Mucosa of rectum (tissue), 2 donors: ENCODE measurements around the gene EXOC6.

Experiments
- H3K27ac ChIP-seq, 2 donors: one replicate each; pipeline ENCODE4 v1.7.0; 2013; ENCODE audit warnings: inconsistent platforms in 2 of 2, low read depth in 2 of 2, low read length in 2 of 2
- H3K27me3 ChIP-seq, 2 donors: one replicate each; pipeline ENCODE4 v1.7.0; 2013; ENCODE audit warnings: low read length in 2 of 2; ENCODE audit not compliant: control insufficient read depth in 2 of 2, insufficient read depth in 2 of 2
- H3K36me3 ChIP-seq, 2 donors: one replicate each; pipeline ENCODE4 v1.7.0; 2013; ENCODE audit warnings: low read length in 2 of 2; ENCODE audit not compliant: control insufficient read depth in 2 of 2, insufficient read depth in 2 of 2
- H3K4me1 ChIP-seq, 2 donors: one replicate each; pipeline ENCODE4 v1.7.0; 2013; ENCODE audit warnings: low read length in 2 of 2, mild to moderate bottlenecking in 1 of 2; ENCODE audit not compliant: control insufficient read depth in 2 of 2, insufficient read depth in 2 of 2
- H3K4me3 ChIP-seq, 2 donors: one replicate each; pipeline ENCODE4 v1.7.0; 2013; ENCODE audit warnings: low read length in 2 of 2
- H3K9ac ChIP-seq, 2 donors: one replicate each; pipeline ENCODE4 v1.7.0; 2013; ENCODE audit warnings: low read length in 2 of 2, low read depth in 1 of 2, mild to moderate bottlenecking in 1 of 2
- H3K9me3 ChIP-seq, 2 donors: one replicate each; pipeline ENCODE4 v1.7.0; 2013; ENCODE audit warnings: low read length in 2 of 2; ENCODE audit not compliant: control insufficient read depth in 2 of 2
- donor health status: healthy.
- donor health status: Normal muscosa, but diverticular disease.

Gene EXOC6

DNA sequence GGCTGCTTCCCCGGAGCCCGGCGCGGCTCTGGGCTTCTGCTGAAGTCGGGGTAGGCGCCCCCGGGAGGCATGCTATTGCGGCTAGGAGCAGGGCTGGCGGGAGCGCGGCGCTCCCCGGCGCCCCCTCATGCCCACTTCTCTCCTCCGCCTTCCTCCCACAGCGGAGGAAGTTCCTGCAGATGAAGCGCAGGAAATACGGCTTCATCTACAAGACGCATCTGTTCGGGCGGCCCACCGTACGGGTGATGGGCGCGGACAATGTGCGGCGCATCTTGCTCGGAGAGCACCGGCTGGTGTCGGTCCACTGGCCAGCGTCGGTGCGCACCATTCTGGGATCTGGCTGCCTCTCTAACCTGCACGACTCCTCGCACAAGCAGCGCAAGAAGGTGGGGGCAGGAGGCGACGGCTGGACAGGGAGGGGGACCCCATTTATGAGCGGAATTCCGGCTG is 225.9 kb downstream of the EXOC6 start:
- Histone ChIP-seq H3K9ac (no peak overlapping the region), H3K27me3 (peaks cover 57 to 65% of the 10 kb centered on the region in 2 donors), H3K27ac (no peak overlapping the region), H3K4me3 (no peak overlapping the region), H3K4me1 (peaks cover 15 to 18% of the 10 kb centered on the region in 2 donors), H3K9me3 (no peaks in the 10 kb centered on the region), H3K36me3 (no peaks in the 10 kb centered on the region)

DNA sequence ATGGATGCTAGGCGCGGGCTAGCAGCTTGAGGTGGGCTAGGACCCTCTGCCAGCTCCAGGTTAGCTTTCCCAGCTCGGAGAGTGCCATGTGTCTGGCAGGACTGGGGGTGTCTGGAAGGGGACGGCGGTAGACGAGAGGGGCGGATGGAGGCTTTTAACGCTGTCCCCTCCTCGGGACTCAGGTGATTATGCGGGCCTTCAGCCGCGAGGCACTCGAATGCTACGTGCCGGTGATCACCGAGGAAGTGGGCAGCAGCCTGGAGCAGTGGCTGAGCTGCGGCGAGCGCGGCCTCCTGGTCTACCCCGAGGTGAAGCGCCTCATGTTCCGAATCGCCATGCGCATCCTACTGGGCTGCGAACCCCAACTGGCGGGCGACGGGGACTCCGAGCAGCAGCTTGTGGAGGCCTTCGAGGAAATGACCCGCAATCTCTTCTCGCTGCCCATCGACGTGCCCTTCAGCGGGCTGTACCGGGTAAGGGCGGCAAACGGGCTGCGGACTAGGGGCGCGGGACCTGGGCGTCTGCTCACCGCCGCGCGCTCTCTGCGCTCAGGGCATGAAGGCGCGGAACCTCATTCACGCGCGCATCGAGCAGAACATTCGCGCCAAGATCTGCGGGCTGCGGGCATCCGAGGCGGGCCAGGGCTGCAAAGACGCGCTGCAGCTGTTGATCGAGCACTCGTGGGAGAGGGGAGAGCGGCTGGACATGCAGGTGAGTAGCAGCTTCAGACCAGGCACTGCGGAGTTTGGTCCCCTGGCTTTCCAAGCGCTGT is 226.5 kb downstream of the EXOC6 start:
- Histone ChIP-seq H3K4me1 (peaks cover 15 to 18% of the 10 kb centered on the region in 2 donors), H3K4me3 (no peak overlapping the region), H3K9ac (no peak overlapping the region), H3K9me3 (no peaks in the 10 kb centered on the region), H3K27ac (no peak overlapping the region), H3K27me3 (peaks cover 53 to 68% of the 10 kb centered on the region in 2 donors), H3K36me3 (no peaks in the 10 kb centered on the region)

DNA sequence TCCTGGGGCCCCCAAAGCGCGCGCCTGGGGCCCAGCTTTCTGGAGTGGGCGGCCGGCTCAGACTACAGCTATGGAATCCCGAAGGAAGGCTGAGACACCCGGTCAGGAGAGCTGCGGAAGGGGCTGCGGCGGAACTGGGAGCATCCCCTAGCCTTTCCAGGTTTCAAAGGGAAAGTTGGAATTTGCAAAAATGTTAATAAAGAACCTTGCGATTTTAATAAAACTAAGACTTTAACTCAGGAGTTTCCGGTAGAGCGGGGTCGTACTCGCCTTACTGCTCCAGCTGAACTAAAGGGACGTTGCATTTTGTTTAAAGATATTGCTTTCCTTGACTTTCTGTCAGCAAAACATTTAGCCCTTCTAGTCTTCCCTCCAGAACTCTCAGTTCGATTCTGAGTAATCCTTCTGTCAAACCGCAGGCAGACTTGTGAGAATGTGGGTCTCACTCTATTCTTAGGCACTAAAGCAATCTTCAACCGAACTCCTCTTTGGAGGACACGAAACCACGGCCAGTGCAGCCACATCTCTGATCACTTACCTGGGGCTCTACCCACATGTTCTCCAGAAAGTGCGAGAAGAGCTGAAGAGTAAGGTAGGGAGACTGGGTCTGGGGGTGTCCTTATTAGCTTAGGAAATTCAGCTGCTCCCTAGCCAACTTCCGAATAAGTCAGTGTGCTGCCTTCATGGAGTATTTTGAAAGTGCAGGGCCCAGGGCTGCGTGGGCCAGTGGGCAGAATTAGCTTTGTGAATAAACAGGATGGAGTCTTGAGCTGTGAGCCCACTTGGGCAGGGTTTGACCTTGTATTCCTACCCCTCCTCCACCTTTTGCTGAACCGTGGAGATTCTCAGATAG is 227.3 kb downstream of the EXOC6 start:
- H3K27ac ChIP-seq, result no peak overlapping the region
- peaks cover 15 to 18% of the 10 kb centered on the region in 2 donors for H3K4me1 ChIP-seq
- H3K27me3 ChIP-seq, result peaks cover 45 to 62% of the 10 kb centered on the region in 2 donors
- no peak overlapping the region for H3K9ac ChIP-seq
- H3K9me3 ChIP-seq, result no peaks in the 10 kb centered on the region
- H3K36me3 ChIP-seq, result no peaks in the 10 kb centered on the region
- no peak overlapping the region for H3K4me3 ChIP-seq

- no peaks in the 10 kb centered on the region for H3K9me3 ChIP-seq
- peaks cover 38 to 55% of the 10 kb centered on the region in 2 donors for H3K27me3 ChIP-seq
- no peak overlapping the region for H3K27ac ChIP-seq
- H3K4me1 ChIP-seq, result peaks cover 15% of the 10 kb centered on the region in 2 donors
- no peak overlapping the region for H3K4me3 ChIP-seq
- no peaks in the 10 kb centered on the region for H3K36me3 ChIP-seq
- no peak overlapping the region for H3K9ac ChIP-seq
Observed at GRCh38 chr10:93076871-93077270, 228.6 kb downstream of the EXOC6 start.

- Histone ChIP-seq H3K27ac (no peak overlapping the region), H3K4me1 (peaks cover 5 to 6% of the 10 kb centered on the region in 2 donors), H3K4me3 (no peak overlapping the region), H3K36me3 (no peaks in the 10 kb centered on the region), H3K9me3 (no peaks in the 10 kb centered on the region), H3K27me3 (peaks cover 29 to 45% of the 10 kb centered on the region in 2 donors), H3K9ac (no peak overlapping the region)
Observed at GRCh38 chr10:93077860-93078337, 229.6 kb downstream of the EXOC6 start.

- Histone ChIP-seq H3K9ac (no peak overlapping the region), H3K27ac (no peak overlapping the region), H3K4me3 (no peak overlapping the region), H3K36me3 (no peaks in the 10 kb centered on the region), H3K9me3 (no peaks in the 10 kb centered on the region), H3K27me3 (peaks cover 14 to 27% of the 10 kb centered on the region in 2 donors), H3K4me1 (no peaks in the 10 kb centered on the region)
Observed at GRCh38 chr10:93079663-93080349, 231.5 kb downstream of the EXOC6 start.

- H3K27me3 ChIP-seq, result peaks cover 7 to 20% of the 10 kb centered on the region in 2 donors
- H3K4me1 ChIP-seq, result no peaks in the 10 kb centered on the region
- no peak overlapping the region for H3K4me3 ChIP-seq
- no peak overlapping the region for H3K9ac ChIP-seq
- no peaks in the 10 kb centered on the region for H3K9me3 ChIP-seq
- no peak overlapping the region for H3K27ac ChIP-seq
- H3K36me3 ChIP-seq, result no peaks in the 10 kb centered on the region
Observed at GRCh38 chr10:93080350-93081046, 232.2 kb downstream of the EXOC6 start.

DNA sequence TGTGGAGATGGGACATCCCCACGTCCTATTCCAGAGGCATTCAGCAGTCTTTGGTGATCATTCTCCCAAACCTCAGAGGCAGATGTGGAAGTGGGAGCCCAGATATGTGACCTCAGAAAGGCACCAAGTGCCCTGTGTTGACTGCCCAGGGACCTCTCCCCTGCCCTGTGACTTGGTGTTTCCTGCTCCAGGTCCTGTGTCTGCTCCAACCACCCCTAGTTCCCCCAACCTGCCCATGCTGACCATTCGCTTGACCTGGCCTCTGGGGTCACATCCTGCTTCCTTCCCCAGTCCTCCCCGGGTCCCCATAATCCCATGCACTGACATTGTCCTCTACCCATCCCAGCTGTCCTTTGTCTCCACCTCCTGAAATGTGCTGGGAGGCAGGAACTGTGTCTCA is 233.0 kb downstream of the EXOC6 start:
- Histone ChIP-seq H3K4me1 (no peaks in the 10 kb centered on the region), H3K9ac (no peak overlapping the region), H3K27me3 (peaks cover under 1 to 12% of the 10 kb centered on the region in 2 donors)

DNA sequence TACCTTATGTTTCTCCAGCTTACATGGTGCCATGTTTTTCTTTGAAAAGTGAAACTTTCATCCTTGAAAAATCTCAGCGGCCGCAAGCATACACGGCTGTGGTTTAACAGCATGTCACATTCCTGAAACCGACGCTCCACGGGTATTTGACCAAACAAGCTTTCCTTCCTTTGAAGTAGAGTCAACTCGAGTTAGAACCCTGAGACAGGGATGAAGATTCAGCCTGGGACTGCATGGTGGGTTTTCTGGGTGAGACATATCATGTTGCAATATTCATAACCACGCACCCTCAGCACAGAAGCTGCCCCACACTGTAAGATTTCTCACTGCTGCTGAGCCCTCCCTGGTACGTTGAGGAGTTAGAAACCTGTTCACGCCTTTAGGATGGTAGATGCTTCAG is 233.5 kb downstream of the EXOC6 start:
- no peaks in the 10 kb centered on the region for H3K36me3 ChIP-seq
- H3K27me3 ChIP-seq, result peaks cover 0 to 12% of the 10 kb centered on the region in 2 donors
- H3K4me1 ChIP-seq, result no peaks in the 10 kb centered on the region
- no peak overlapping the region for H3K27ac ChIP-seq
- H3K9ac ChIP-seq, result no peak overlapping the region
- no peak overlapping the region for H3K4me3 ChIP-seq
- H3K9me3 ChIP-seq, result no peaks in the 10 kb centered on the region

More for the DNA sequence above, 233.0 kb downstream of the EXOC6 start:
- H3K27ac ChIP-seq, result no peak overlapping the region
- H3K4me3 ChIP-seq, result no peak overlapping the region
- no peaks in the 10 kb centered on the region for H3K9me3 ChIP-seq
- H3K36me3 ChIP-seq, result no peaks in the 10 kb centered on the region
